SW480 (cell line): ENCODE data around the gene PDLIM5.

Experiments
- DNase-seq: peaks from one replicate; pipeline ENCODE4 v3.0.0-alpha.2; 2016; ENCODE audit warnings: low spot score

Gene PDLIM5

GRCh38 chr4:94701631-94702300 lies 250.0 kb downstream of the PDLIM5 start:
- no peak for DNase-seq

DNA sequence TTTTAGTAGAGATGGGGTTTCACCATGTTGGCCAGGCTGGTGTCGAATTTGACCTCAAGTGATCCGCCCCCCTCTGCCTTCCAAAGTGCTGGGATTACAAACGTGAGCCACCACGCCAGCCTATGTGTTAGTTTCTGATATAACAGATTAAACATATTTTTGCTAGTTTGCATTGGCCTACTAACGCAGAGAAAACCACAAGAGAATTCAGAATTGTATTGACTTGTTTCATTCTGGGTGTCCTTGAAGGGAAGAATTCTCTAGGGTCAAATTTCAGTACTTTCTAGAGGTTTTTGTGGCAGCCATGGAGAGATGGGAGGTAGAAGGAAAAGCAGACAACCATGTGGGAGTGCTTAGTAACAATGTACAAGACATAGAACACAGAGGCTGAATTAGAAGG lies 259.9 kb downstream of the PDLIM5 start:
- DNase-seq = no peak

DNA sequence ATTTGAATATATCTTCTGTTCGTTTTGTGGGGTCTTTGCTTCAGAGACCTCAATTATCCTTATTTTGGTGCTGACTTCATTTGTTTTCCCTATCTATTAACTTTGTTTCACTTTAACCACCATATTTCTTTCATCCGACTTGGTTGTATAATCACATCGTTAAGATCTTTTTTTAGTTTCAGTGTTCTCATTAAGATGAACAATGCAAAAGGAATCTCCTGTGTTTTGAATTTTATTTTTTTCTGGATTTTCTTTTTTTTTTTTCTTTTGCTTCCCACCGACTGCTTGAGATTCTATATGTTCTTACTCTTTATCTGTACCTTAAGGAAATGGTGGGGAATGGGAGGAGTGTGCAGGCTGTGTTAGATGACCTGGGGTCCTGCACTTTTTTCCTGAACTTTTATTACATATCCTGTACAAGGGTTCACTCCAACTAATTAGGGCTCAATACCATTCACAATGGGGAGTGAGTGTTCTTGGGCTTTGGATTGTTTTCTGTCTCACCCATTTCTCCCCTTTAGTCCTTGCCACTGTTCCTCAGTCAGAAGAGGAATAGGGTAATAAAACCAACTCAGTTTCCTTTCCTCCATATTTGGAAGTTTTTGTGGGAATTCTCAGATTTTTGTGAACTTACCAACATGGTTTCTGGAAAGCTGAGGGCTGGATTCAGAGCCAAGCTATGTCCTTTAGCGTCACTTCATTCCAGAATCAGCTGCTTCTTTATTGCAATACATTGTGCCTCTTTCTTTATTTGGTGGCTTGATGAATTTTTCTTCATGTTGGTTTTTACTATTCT lies 262.8 kb downstream of the PDLIM5 start:
- no peak for DNase-seq

DNA sequence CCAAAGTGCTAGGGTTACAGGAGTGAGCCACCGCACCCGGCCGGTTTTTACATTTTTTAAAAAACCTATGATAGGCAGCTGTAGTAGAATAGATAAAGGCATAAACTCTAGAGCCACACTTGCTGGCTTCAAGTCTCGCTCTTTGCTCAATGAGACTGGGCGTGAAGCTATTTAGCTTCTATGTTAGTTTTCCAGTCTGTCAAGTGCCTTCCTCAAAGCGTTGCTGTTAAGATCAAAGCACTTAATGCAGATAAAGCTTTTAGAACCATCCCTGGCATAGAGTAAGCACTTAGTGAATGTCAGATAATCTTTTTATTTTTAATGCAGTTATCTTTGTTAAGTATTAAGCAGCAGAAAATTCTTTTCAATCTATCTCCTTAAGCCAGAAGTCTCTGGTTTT lies 264.0 kb downstream of the PDLIM5 start:
- DNase-seq = no peak
